GM12801 (cell line): Measurements from ENCODE around the gene PLPPR4.

Experiments used
- TF ChIP-seq, protein P1 (sequence below): IDR thresholded peaks from one replicate; pipeline ENCODE4 v1.5.1; 2011; ENCODE audit warnings: control low read depth; ENCODE audit not compliant: insufficient read length; ENCODE audit errors: extremely low read depth

Gene PLPPR4

DNA sequence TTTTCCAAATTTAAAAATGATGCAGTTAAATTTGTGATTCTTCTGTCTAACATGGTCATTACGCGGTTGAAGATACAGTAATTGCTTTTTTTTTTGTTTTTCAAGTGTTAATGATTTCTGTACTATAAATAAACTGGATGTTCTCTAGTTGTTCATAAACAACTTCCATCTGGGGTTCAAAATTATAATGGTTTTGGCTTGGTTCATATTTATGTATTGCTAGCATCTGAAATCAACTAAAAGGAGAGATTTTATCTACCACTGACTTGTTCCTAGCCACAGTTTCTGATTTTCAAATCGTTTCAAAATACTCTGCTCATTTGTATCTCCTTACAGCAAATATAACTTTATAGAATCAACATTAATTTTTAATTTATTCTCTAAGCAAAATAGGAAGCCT, 35.2 kb upstream of the PLPPR4 start:
- TF ChIP-seq, protein P1, sequence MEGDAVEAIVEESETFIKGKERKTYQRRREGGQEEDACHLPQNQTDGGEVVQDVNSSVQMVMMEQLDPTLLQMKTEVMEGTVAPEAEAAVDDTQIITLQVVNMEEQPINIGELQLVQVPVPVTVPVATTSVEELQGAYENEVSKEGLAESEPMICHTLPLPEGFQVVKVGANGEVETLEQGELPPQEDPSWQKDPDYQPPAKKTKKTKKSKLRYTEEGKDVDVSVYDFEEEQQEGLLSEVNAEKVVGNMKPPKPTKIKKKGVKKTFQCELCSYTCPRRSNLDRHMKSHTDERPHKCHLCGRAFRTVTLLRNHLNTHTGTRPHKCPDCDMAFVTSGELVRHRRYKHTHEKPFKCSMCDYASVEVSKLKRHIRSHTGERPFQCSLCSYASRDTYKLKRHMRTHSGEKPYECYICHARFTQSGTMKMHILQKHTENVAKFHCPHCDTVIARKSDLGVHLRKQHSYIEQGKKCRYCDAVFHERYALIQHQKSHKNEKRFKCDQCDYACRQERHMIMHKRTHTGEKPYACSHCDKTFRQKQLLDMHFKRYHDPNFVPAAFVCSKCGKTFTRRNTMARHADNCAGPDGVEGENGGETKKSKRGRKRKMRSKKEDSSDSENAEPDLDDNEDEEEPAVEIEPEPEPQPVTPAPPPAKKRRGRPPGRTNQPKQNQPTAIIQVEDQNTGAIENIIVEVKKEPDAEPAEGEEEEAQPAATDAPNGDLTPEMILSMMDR = no peak

DNA sequence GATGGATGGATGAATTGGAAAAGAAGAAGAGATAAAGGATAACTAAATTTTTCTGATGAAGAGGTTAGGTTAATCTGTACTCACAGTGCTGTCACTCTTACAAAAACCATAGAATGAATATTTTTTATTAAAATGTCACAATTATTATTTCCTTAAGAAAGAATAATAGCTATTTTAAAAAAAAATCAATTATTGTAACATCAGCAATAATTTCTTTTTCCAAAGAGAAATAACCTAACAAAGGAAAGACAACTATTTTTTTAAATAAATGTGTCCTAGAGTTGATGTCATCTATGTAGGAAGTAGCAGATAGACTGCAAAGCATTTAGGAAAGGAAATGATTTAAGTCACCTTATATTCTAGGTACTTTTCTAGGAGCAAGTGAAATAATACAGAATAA, 33.6 kb upstream of the PLPPR4 start:
- TF ChIP-seq, protein P1 = no peak

DNA sequence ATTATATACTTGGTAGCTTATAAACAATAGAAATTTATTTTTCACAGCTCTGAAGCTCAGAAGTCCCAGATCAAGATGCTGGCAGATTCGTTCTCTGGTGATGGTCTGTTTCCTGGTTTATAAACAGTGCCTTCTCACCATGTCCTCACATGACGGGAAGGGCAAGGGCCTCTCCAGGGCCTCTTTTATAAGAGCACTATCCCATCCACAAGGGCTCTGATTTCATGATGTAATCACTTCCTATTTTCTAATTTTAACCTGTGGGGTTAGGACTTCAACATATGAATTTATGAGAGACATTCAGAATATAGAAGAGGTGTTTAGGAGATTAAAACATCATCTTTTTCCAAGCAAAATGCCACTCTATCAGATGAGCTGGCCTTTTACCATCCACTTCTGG, 32.1 kb upstream of the PLPPR4 start:
- TF ChIP-seq, protein P1 = no peak

DNA sequence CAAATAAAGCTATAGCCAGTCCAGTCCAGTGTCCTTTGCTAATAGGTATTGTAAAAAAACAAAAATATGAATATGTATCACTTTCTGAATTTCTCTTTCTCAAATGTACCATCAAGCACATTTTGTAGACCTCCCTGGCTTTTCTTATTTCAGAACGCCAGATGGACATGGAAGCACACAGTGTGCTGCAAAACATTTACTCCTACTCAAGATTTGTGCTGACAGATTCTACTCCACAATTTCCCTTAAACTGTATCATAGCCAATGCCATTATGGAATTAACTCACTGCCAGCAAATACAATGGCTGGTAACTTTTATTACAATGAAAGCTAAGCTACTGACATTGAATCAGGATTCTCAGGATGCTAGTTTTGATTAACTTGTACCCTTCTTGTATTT, 30.8 kb upstream of the PLPPR4 start:
- TF ChIP-seq, protein P1 = no peak

DNA sequence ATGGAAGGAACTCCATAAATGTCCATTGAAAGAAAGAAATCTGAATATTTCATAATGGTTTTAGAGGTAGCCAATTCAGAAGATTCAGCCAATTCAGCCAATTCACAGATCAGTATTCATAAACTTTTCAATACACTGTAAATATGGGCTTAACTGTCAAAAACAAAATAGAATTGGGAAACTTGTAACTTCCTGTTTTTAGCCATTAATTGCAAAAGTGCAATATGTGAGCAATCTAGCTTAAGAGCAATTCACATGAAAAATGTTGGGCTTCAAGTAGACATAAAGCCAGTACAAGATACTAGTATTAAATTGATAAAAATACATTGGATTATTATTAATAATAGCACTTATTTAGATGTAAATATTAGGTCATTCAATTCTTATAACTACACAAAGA, 27.5 kb upstream of the PLPPR4 start:
- TF ChIP-seq, protein P1 = no peak

DNA sequence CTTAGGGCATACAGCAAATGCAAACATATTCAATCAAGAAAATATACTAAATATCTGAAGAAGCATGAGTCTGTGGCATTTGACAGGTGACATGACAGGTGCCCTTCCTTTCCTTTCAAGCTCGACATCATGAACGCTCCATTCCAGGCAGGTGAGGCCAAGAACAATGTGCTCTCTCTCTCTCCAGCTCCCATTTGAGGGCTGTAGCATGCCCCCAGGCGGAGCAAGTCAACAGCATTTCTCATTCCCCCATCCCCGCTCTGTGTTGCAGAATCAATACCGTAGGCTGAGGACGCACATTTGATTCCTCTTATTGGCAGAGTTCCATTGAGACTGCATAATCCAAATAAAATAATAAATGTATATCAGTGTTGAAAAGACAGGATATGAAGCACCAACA, 24.6 kb upstream of the PLPPR4 start:
- TF ChIP-seq, protein P1 = no peak

DNA sequence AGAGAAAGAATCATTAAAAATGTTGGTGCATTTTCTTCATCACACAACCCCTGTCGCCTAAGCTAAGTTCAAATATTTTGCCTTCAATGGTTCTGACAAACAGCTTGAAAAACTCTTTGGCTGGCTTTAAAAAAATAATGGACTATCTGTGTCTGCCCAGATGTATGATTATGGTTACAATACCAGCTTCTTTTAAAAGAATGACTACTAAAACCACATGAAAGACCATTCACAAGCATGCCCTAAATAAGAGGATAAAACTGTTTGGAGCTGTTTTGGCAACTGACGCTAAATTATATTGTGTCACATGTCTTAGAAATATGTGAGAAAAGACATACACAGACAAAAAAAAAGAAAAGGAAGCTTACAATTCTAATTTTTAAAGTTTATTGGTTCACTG, 23.7 kb upstream of the PLPPR4 start:
- TF ChIP-seq, protein P1 = no peak

DNA sequence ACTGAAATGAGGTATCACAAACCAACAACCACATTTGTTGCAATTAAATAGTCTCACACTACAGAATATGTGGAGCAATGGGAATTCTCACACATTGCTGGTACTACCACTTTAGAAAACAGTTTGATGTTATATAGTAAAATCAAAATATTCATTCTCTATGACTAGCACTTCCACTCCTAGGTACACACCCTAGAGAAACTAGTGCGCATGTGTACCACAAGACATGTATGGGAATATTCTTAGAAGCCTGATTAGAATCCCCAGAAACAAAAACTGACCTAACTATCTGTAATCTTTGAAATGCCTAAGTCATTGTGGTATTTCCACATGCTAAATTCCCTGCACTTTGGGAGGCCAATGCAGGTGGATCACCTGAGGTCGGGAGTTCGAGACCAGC, 18.1 kb upstream of the PLPPR4 start:
- TF ChIP-seq, protein P1 = no peak
